ENCODE data around the gene FAM171A2.
"Not testable (repeated sequence)": the region's sequence is repeated elsewhere in the genome, so short reads cannot be mapped to it uniquely, and the experiment has no call there.

FAM171A2 gene

GRCh38 chr17:44344939-44345453, 18.7 kb downstream of the FAM171A2 start, which contains the start of gene GRN:
Gene GRN (plus strand): TSS chr17:44345302. CDS start chr17:44349165, 3,863 bp downstream.
- peak; percentile 94 for DNase-seq

GRCh38 chr17:44343510-44344209, 20.0 kb downstream of the FAM171A2 start:
- no peak for DNase-seq

GRCh38 chr17:44340553-44340952, 23.1 kb downstream of the FAM171A2 start:
- DNase-seq = not testable (repeated sequence)

- DNase-seq = no peak
Observed at GRCh38 chr17:44338702-44339101, 25.0 kb downstream of the FAM171A2 start.

- DNase-seq = no peak
Observed at GRCh38 chr17:44335968-44336367, 27.7 kb downstream of the FAM171A2 start.

- DNase-seq = no peak
Observed at GRCh38 chr17:44335564-44335963, 28.1 kb downstream of the FAM171A2 start.

- no peak for DNase-seq
Observed at GRCh38 chr17:44334727-44335126, 28.9 kb downstream of the FAM171A2 start.

GRCh38 chr17:44334315-44334714, 29.3 kb downstream of the FAM171A2 start:
- DNase-seq = no peak

- no peak for DNase-seq
Observed at GRCh38 chr17:44333371-44333770, 30.3 kb downstream of the FAM171A2 start.

GRCh38 chr17:44331249-44331760, 32.3 kb downstream of the FAM171A2 start:
- peak; percentile 84 for DNase-seq

- not testable (repeated sequence) for DNase-seq
Observed at GRCh38 chr17:44330263-44330662, 33.4 kb downstream of the FAM171A2 start.

GRCh38 chr17:44329516-44329915, 34.1 kb downstream of the FAM171A2 start:
- DNase-seq = not testable (repeated sequence)

- DNase-seq = no peak
Observed at GRCh38 chr17:44327715-44328449, 35.8 kb downstream of the FAM171A2 start.

GRCh38 chr17:44326861-44327444, 36.7 kb downstream of the FAM171A2 start:
- peak; percentile 98 for DNase-seq

- peak; percentile 99 for DNase-seq
Observed at GRCh38 chr17:44324571-44325275, 38.9 kb downstream of the FAM171A2 start, which contains the start of gene SLC25A39. Gene SLC25A39 (minus strand): TSS chr17:44324823. CDS start chr17:44323562, 1,261 bp downstream.

- peak; percentile 69 for DNase-seq
Observed at GRCh38 chr17:44324092-44324570, 39.5 kb downstream of the FAM171A2 start.

GRCh38 chr17:44323359-44324091, 40.1 kb downstream of the FAM171A2 start:
- no peak for DNase-seq

- DNase-seq = no peak
Observed at GRCh38 chr17:44322236-44322895, 41.3 kb downstream of the FAM171A2 start.

GRCh38 chr17:44321246-44322120, 42.2 kb downstream of the FAM171A2 start:
- DNase-seq = no peak

GRCh38 chr17:44320066-44320465, 43.6 kb downstream of the FAM171A2 start:
- DNase-seq = no peak
